Right lobe of liver (tissue), 4 donors: ENCODE measurements around the gene COMMD10.

ENCODE experiments used
- POLR2A ChIP-seq: fragments of 450-650 bp; IDR thresholded peaks from one replicate; pipeline ENCODE4 v1.6.1; 2017; ENCODE audit warnings: antibody characterized with exemption, mild to moderate bottlenecking
- TF ChIP-seq, protein P1 (sequence below), 4 donors: fragments of 200-600 bp in 3 of 4; fragments of 450-650 bp in 1 of 4; IDR thresholded peaks; one replicate each; pipeline versions ENCODE4 v1.5.1 to v1.8.0; 2016 to 2022; ENCODE audit warnings: antibody characterized with exemption in 4 of 4, mild to moderate bottlenecking in 2 of 4
- donor health status: DM: no; HTN: no; CAD: no.
- donor health status: DM: no; HTN: no; CAD: no.
- donor health status: DM: no; HTN: yes; CAD: no.

DNA sequence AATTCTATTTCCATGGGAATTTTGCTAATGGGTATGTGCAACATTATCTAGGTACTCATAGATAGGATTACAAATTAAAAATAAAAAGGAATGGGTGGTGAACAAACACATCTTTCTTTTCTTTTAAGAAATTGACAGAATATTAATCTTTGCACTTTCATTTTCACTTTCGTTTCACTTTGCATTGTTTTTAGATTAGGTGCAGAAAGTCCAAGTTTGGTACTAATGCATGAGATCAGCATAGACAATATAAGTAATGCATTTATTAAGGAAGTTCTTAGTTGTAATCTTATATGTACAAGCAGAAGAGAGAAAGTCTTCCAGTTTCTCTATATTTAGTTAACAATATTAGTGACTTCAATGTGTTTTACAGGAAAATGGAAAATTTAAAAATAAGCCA, 196.5 kb downstream of the COMMD10 start:
- TF ChIP-seq, protein P1, sequence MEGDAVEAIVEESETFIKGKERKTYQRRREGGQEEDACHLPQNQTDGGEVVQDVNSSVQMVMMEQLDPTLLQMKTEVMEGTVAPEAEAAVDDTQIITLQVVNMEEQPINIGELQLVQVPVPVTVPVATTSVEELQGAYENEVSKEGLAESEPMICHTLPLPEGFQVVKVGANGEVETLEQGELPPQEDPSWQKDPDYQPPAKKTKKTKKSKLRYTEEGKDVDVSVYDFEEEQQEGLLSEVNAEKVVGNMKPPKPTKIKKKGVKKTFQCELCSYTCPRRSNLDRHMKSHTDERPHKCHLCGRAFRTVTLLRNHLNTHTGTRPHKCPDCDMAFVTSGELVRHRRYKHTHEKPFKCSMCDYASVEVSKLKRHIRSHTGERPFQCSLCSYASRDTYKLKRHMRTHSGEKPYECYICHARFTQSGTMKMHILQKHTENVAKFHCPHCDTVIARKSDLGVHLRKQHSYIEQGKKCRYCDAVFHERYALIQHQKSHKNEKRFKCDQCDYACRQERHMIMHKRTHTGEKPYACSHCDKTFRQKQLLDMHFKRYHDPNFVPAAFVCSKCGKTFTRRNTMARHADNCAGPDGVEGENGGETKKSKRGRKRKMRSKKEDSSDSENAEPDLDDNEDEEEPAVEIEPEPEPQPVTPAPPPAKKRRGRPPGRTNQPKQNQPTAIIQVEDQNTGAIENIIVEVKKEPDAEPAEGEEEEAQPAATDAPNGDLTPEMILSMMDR (IDR thresholded peaks at IDR 0.05) = no peak
- TF ChIP-seq POLR2A = no peak
